ENCODE data around the gene CCDC172. TPM values are rescaled to one million over a fixed set of nuclear protein-coding genes. Genes with fewer than 3 reads are reported as not detected.
"Not testable (repeated sequence)": the region's sequence is repeated elsewhere in the genome, so short reads cannot be mapped to it uniquely, and the experiment has no call there.

The CCDC172 gene
- total RNA-seq, 1 donor from 2014 or later, result not detected

DNA sequence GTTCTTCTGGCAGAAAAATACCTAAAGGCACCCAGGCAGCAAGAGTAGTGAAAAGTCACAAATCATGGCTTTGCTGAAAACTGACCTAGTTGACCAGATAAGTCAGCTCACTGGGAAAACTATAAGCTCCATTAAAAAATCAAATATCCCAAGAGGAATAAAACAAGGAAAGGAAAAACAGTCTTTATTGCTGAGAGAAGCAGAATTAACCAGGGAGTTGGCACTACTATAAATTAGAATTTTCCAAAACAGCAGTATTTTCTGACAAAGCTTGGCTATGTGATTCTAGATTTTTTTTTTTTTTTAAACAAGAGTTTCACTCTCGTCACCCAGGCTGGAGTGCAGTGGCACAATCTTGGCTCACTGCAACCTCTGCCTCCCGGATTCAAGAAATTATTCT is 12.6 kb downstream of the CCDC172 start:
- no peak for DNase-seq (ENCODE audit: low spot score)

DNA sequence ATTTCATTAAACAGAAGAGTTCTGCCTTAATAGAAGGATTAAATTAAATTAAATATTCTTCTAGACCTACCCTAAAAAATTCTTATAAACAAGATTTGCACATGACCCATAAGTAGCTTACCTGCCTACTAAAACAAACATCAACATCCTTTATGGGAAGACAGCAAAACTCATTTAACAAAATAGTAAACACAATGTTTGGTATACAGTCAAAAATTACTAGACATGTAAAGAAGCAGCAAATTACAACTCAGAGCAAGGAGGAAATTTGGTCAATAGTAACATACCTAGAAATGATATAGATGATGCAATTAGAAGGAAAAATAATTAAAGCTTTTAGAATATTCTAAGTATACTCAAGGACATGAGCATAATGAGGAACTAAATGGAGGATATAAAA is 27.9 kb downstream of the CCDC172 start:
- no peak for DNase-seq (ENCODE audit: low spot score)

DNA sequence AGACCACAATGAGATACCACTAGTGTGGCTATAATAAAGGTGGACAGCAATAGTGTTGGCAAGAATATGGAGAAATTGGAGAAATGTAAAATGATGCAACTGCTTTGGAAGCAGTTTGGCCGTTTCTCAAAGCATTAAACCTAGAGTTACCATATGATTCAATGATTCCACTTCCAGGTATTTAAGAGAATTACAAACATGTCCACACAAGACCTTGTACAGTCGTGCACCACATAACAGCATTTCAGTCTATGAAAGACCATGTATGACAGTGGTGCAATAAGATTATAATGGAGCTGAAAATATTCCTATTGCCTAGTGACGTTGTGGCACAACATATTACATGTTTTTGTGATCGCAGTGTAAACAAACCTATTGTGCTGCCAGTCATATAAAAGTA is 29.6 kb downstream of the CCDC172 start:
- no peak for DNase-seq (ENCODE audit: low spot score)

DNA sequence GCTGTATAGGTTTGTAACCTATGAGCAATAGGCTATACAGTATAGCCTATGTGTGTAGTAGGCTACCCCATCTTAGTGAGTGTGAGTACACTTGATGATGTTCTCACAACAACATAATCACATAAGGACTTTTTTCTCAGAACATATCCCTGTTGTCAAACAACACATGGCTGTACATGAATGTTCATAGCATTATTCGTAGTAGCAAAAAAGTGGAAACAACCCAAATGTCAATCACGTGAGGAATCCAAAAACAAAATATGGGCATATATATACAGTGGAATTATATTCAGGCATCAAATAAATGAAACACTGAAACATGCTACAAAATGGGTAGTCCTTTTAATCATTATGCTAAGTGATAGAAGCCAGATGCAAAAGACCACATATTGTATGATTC is 31.1 kb downstream of the CCDC172 start:
- DNase-seq (ENCODE audit: low spot score), result no peak

DNA sequence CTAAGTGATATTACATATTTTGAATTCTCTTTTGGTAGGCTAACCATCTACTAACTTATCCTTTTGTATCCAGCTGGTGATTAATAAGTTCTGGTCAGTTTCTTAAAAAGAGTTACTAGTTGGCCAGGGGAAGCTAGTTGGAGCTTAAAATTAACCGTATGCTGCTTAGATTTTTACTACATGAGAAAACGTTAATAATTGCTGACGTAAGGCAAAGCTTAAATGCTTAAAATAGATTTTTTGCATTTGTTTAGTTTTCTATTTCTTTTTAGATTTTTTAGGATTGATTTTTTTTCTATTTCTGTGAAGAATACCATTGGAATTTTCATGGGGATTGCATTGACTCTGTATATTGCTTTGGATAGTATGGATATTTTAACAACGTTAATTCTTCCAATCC is 32.6 kb downstream of the CCDC172 start:
- DNase-seq (ENCODE audit: low spot score), result no peak

DNA sequence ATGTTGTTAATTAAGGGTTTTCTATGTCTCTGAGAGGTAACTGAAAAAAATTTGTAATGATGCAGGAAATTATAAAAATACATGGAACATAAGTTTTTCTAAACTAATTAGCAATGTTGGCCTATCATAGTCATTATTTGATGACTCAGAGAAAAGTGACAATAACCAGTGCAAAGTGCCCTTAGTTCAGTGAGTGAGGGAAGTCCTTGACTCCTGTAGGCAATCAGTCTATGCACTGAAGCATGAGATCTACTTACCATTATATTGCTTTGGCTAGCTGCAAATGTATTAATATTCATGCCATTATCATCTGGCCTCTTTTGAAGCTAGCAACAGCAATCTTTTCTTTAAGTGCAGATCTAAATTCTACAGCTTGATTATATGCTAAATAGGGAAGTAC is 40.6 kb downstream of the CCDC172 start:
- DNase-seq (ENCODE audit: low spot score), result no peak

DNA sequence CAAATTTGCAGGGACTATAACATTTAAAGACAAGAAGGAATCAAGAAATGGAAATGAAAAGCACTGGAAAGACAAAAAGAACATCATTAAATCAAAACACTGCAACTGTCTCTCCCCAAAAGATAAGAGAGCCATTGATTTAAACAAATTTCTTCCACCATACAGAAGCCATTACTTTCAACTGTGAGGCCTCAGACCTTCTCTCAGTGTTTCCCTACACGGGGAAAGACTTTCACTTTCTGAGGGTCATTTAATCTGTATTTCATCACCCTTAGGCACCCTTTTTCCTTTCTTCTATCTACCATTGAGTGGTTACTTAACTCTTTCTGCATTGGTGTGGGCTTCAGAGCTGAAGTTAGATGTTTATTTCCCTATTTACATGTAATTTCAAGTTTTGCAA is 47.5 kb downstream of the CCDC172 start:
- no peak for DNase-seq (ENCODE audit: low spot score)

DNA sequence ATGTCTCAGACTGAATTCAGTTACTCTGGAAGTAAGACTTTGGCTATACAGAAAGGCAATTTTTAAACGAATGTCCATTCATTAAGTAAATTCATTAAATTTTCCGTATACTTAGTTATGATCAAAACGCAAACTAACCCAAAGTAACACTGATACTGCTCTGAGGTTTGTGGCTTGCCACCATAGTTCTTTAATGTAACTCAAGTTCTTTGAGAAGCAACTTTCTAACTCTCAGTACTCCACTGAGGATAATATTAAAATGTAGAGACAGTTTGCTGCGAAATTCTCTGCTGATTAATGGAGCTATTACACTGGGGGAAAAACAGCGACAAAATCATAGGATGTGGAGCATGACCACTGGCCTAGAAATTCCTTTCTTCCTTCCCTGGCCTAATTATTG is 58.0 kb downstream of the CCDC172 start:
- no peak for DNase-seq (ENCODE audit: low spot score)

DNA sequence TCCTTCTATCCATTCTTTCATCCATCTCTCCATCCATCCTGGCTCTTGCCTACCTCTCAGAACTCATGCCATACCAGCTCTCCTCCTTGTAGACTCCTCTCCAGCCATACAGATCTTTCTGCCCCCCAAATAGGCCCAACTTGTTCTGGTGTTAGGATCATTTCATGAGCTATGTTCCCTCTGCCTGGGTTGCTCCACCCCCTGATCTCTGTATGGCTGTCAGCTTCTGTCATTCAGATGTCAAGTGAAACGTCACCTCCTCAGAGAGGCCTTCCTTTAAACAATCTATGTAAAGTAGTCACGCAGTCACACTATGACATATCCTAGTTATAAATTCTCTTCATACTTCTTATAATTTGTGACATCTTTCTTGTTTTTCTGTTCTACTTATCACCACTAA is 61.1 kb downstream of the CCDC172 start:
- no peak for DNase-seq (ENCODE audit: low spot score)

DNA sequence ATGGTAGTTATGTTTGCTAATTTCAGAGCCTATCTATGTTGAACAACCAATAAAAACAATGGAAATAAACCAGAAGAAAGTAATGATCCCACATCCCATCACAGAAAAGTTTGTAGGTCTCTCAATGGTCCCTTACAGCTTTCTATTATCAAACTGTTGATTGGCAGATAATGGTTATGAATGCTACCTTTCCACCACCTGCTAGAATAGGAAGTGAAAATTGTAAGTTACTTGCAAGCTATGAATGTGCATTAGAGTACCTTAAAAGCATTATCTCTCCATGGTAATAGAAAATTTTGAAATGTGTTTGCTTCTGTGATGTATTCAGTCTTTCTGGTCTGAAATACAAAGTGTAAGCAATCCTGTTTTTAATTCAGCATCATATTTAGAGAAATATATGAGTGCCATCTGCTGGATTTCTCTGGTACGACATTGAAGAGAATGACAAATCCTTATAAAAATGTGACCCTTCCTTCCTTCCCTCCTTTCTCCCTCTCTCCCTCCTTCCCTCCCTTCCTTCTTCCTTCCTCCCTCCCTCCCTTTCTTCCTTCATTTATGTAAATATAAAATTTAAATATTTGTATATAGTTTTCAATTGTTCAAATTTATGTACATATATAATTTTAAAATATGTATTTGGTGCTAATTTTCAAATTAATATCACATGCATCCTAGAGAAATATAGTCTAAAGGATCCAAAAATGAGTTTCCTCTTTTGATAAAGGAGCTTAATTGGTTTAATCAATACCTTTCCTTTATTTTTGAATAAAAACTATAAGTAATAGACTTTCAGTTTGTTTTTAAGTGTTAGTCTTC is 62.0 kb downstream of the CCDC172 start:
- no peak for DNase-seq (ENCODE audit: low spot score)

DNA sequence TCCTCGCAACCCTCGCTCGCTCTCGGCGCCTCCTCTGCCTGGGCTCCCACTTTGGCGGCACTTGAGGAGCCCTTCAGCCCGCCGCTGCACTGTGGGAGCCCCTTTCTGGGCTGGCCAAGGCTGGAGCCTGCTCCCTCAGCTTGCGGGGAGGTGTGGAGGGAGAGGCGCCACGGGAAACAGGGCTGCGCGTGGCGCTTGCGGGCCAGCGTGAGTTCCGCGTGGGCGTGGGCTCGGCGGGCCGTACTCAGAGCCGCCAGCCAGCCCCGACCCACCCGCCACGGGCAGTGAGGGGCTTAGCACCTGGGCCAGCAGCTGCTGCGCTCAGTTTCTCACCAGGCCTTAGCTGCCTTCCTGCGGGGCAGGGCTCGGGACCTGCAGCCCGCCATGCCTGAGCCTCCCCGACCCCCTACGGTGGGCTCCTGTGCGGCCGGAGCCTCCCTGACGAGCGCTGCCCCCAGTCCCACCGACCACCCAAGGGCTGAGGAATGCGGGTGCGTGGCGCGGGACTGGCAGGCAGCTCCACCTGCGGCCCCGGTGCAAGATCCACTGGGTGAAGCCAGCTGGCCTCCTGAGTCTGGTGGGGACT is 69.1 kb downstream of the CCDC172 start:
- not testable (repeated sequence) for DNase-seq (ENCODE audit: low spot score)

DNA sequence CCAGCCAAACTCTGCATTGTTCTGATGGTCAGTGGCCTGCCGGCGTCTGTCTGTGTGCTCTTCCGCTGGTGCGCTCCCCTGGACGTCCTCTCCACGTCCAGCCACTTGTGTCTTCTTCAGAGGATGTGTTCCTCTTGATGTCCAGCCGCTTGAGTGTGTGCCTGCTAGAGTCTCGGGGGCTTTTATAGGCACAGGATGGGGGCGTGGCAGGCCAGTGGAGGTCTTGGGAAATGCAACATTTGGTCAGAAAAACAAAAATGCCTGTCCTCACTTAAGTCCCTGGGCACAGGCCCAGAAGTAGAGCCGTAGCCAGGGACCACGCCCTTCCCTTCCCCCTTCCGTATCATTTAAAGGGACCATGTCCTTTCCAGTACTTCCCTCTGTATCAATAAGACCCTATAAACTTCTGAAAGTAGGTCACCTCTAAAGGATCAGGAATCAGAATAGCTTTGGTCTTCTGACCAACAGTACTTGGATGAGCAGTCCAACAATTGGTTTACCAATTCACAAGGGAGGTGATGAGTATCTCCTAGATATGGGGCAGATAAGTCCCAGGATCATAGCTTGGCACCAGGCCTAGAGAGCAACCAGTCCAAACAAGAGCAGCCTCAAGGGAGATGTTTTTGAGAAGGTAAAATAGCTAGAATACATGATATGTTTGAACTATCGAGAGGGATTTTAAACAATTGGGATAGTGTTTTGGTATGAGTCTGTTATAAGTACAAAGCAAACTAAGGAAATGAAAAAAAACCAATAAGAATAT is 71.2 kb downstream of the CCDC172 start:
- DNase-seq (ENCODE audit: low spot score), result no peak

DNA sequence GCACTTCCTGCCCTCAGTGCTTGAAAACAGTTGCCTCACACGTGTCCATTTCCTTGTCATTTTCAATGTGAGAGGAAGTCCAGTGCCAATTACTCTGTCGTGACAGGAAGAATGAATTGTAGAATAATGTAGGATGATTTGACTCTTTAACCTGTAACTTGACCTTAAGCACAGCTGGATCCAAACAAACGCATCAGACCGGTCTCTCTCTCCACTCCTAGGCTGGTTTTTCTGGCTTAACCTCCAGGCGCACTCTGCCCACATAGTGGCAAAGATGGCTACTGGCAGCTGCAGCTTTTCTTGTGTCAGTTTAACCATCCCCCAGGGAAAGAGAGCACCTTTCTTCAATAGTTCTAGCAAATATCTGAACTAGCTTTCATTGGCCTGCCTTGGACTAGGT is 74.0 kb downstream of the CCDC172 start:
- DNase-seq (ENCODE audit: low spot score), result no peak

DNA sequence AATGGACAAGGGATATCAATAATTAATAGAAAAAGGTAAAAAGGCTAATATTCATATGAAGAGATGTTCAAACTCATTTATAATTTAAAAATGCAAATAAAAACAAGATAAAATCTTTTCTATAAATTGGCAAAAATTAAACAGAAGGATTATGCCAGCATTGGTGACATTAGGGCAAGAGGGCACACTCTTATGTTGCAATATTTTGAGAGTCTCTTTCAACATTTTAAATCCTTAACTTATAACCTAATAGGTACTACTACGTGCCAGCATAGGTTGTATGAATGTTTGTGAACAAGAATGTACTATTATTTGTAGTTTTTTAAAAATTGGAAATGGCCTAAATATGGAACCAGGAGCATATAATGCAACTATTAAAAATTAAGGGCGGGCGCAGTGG is 78.6 kb downstream of the CCDC172 start:
- DNase-seq (ENCODE audit: low spot score), result no peak

DNA sequence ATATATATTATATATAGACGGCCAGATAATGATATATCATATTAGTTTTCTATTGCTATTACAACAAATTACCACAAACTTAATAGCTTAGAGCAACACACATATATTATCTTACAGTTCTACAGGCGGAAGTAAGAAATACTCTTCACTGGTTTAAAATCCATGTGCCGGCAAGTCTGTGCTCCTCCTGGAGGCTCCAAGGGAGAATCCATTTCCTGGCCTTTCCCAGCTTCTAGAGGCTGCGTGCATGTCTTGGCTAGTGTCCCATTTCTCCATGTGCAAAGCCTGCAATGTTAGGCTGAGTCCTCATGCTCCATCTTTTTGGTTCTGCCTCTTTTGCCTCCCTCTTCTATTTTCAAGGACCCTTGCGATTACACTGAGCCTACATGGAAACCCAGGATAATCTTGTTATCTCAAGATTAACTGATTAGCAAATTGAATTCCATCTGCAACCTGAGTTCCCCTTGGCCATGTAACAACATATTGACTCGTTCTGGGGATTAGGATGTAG is 79.5 kb downstream of the CCDC172 start:
- no peak for DNase-seq (ENCODE audit: low spot score)

DNA sequence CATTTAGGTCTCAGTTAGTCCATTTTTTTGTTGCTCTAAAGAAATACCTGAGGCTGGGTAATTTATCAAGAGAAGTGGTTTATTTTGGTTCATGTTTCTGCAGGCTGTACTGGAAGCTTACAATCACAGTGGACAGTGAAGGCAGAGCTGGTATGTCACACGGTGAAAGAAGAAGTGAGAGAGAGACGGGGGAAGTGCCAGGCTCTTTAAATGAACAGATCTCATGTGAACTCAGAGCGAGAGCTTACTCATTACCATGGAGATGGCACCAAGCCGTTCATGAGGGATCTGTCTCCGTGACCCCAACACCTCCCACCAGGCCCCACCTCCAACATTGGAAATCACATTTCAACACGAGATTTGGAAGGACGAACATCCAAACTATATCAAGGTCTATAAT is 84.5 kb downstream of the CCDC172 start:
- no peak for DNase-seq (ENCODE audit: low spot score)

DNA sequence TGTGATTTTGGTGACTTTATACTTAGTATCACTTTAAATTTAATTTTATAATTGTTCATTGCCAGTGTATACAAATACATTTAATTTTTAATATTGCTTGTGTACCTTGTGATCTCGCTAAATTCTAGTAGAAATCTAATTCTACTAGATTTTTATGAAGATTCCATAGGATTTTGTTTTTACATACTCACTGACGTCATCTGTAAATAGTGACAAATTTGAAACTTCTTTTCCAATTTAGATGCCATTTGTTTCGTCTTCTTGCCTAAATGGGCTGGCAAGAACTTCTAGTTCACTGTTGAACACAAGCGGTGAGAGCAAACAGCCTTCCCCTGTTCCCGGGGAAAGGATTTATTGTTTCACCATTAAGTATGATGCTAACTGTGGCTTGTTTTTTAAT is 86.1 kb downstream of the CCDC172 start:
- DNase-seq (ENCODE audit: low spot score), result no peak

DNA sequence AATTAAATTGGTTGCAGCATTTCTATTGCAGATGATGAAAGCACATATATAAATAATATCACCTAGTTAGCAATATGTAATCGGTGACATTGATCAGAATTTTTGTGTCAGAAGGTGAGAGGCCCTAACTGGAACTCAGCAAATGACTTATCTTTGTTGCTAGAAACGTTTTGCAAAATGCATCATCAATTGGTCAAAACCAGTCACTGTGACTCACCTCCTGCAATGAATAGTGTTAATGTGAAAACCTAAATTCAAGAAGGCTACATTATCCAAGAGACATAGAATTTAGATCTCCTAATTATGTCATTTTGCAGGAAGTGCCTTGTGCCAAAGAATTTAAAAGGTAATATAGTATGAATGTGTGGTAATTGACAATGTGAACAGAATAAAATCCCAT is 93.6 kb downstream of the CCDC172 start:
- DNase-seq (ENCODE audit: low spot score), result no peak

DNA sequence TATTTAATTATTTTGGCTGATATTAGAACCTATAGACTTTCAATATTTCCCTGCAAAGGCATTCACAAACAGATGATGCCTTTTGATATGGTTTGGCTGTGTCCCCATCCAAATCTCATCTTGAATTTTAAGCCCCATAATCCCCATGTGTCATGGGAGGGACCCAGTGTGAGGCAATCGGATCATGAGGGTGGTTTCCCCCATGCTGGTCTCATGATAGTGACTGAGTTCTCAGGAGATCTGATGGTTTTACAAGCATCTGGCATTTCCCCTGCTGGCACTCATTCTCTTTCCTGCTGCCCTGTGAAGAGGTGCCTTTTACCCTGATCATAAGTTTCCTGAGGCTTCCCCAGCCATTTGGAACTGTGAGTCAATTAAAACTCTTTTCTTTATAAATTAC is 94.1 kb downstream of the CCDC172 start:
- DNase-seq (ENCODE audit: low spot score), result no peak

DNA sequence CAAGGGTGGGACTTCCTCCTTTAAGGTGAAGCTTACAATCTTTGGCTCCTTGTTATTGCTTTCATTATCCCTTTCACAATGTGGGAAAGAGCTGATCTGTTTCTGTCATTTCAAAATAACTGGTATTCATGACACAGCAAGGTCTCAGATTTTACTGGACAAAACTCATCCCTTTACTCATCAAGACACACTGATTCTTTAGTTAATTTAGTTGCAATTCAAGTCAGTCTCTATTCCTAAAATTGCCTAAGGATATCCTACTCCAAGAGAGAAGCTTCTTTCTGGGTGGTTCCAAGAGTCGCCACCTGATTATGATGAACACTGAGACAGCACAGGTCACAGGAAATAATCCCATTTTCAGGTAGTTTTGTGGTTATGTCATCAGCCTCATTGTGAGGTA is 97.6 kb downstream of the CCDC172 start:
- DNase-seq (ENCODE audit: low spot score), result no peak

DNA sequence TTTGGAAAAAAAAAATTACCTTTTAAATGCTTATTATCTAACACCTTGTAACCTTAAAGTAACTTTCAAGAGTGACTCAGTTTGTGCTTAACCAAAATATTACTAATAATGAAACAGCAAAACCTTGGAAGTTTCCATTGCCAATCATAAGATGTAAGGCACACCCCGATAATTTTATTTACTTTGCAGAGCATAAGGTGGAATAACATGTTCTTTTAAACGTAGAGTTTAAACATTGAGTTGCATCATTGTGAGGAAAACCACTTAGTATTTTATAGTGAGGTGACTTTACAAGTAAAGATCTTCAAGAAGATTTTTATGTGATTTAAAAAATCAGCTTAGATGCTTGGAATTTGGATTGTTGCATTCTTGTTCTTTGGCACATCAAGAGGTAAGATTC is 103.4 kb downstream of the CCDC172 start, which contains the start of gene PNLIPRP3:
Gene PNLIPRP3 (plus strand): TSS at position 177 of the 400 bp plus-strand sequence. CDS start 166 bp downstream, at position 343.
- no peak for DNase-seq (ENCODE audit: low spot score)

DNA sequence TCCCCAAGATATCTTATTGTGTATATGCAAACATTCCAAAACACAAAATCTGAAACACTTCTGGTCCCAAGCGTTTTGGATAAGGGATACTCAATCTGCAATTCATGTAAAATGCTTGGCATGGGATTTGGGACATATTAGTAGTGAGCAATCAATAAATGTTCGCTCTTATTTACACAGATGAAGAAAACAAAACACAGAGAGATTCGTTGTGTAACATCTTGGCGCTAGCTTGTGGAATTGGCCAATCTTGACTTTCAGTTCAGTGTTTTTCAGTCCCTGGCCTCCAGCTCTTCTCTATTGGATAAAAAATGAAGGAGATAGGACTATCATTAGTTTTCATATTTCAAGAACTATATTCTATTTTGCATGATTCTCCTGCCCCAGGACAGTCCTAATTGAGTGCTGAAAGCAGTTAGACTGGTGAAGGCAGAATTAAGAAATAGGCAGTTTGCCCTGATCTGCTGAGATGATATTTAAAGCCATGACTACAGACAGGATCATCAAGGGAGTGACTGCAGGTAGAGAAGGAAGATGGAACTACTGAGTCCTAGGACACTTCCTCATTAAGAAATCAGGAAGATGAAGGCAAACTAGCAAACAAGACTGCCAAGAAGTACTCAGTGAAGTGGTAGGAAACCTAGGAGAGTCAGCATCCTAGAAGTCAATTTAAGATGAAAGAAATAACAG is 105.2 kb downstream of the CCDC172 start:
- no peak for DNase-seq (ENCODE audit: low spot score)

All from mucosa of gallbladder (tissue), 1 donor.